ENCODE data around the gene MFSD12.

Gene MFSD12

GRCh38 chr19:3527238-3527910 lies 30.0 kb downstream of the MFSD12 start:
- peaks cover under 1% of the 10 kb centered on the region for H3K4me1 Mint-ChIP-seq
- ATAC-seq (no peak), DNase-seq (no peak)
- H3K27ac Mint-ChIP-seq: peak overlapping the region in 1 of 2 donors; percentile 79
- H3K4me3 Mint-ChIP-seq: no peak overlapping the region
- no peaks in the 10 kb centered on the region for H3K9me3 Mint-ChIP-seq
- H3K27me3 Mint-ChIP-seq: no peaks in the 10 kb centered on the region

GRCh38 chr19:3526507-3527237 lies 30.7 kb downstream of the MFSD12 start:
- peaks cover 5% of the 10 kb centered on the region for H3K4me1 Mint-ChIP-seq
- H3K27ac Mint-ChIP-seq: no peak overlapping the region
- H3K9me3 Mint-ChIP-seq: no peaks in the 10 kb centered on the region
- no peaks in the 10 kb centered on the region for H3K27me3 Mint-ChIP-seq
- no peak overlapping the region for H3K4me3 Mint-ChIP-seq
- DNase-seq: no peak
- ATAC-seq: no peak

GRCh38 chr19:3524904-3525451 lies 32.4 kb downstream of the MFSD12 start:
- Mint-ChIP-seq H3K4me3 (no peak overlapping the region), H3K9me3 (no peaks in the 10 kb centered on the region), H3K27me3 (no peaks in the 10 kb centered on the region), H3K4me1 (peaks cover 14% of the 10 kb centered on the region), H3K27ac (peak overlapping the region in 1 of 2 donors; percentile 81)
- DNase-seq: no peak
- no peak for ATAC-seq

- peak overlapping the region in 1 of 2 donors; percentile 81 for H3K27ac Mint-ChIP-seq
- H3K27me3 Mint-ChIP-seq: no peaks in the 10 kb centered on the region
- H3K4me1 Mint-ChIP-seq: peaks cover 19% of the 10 kb centered on the region
- H3K9me3 Mint-ChIP-seq: no peaks in the 10 kb centered on the region
- DNase-seq (no peak), ATAC-seq (no peak)
- no peak overlapping the region for H3K4me3 Mint-ChIP-seq
These were observed 33.1 kb downstream of the MFSD12 start for GRCh38 chr19:3524078-3524842.

GRCh38 chr19:3523361-3524077 lies 33.9 kb downstream of the MFSD12 start:
- DNase-seq (no peak), ATAC-seq (no peak)
- Mint-ChIP-seq H3K27me3 (no peaks in the 10 kb centered on the region), H3K9me3 (no peaks in the 10 kb centered on the region), H3K4me3 (no peak overlapping the region), H3K4me1 (peaks cover 25% of the 10 kb centered on the region), H3K27ac (no peak overlapping the region)

- ATAC-seq (no peak), DNase-seq (no peak)
- H3K9me3 Mint-ChIP-seq: no peaks in the 10 kb centered on the region
- peaks cover 30% of the 10 kb centered on the region for H3K4me1 Mint-ChIP-seq
- H3K27ac Mint-ChIP-seq: peak overlapping the region in 1 of 2 donors; percentile 42
- no peak overlapping the region for H3K4me3 Mint-ChIP-seq
- H3K27me3 Mint-ChIP-seq: no peaks in the 10 kb centered on the region
These were observed 34.7 kb downstream of the MFSD12 start for GRCh38 chr19:3522421-3523360.

- ATAC-seq: no peak
- H3K27me3 Mint-ChIP-seq: no peaks in the 10 kb centered on the region
These were observed 36.3 kb downstream of the MFSD12 start for GRCh38 chr19:3521104-3521445.

GRCh38 chr19:3520166-3521103 lies 37.0 kb downstream of the MFSD12 start:
- ATAC-seq: no peak
- no peak overlapping the region for H3K4me3 Mint-ChIP-seq
- H3K9me3 Mint-ChIP-seq: no peaks in the 10 kb centered on the region
- H3K27me3 Mint-ChIP-seq: no peaks in the 10 kb centered on the region
- DNase-seq: no peak
- H3K27ac Mint-ChIP-seq: no peak overlapping the region
- H3K4me1 Mint-ChIP-seq: peaks cover 49% of the 10 kb centered on the region

More at GRCh38 chr19:3521104-3521445, 36.3 kb downstream of the MFSD12 start:
- peak overlapping the region in 1 of 2 donors; percentile 48 for H3K27ac Mint-ChIP-seq
- DNase-seq: no peak
- H3K4me3 Mint-ChIP-seq: no peak overlapping the region
- peaks cover 43% of the 10 kb centered on the region for H3K4me1 Mint-ChIP-seq
- H3K9me3 Mint-ChIP-seq: no peaks in the 10 kb centered on the region

GRCh38 chr19:3519126-3519525 lies 38.3 kb downstream of the MFSD12 start:
- H3K4me3 Mint-ChIP-seq: no peak overlapping the region
- H3K9me3 Mint-ChIP-seq: no peaks in the 10 kb centered on the region
- DNase-seq (no peak), ATAC-seq (no peak)
- H3K27me3 Mint-ChIP-seq: no peaks in the 10 kb centered on the region
- no peak overlapping the region for H3K27ac Mint-ChIP-seq
- peaks cover 62% of the 10 kb centered on the region for H3K4me1 Mint-ChIP-seq

- DNase-seq: no peak
- Mint-ChIP-seq H3K27me3 (no peaks in the 10 kb centered on the region), H3K4me1 (peaks cover 67% of the 10 kb centered on the region), H3K27ac (peak overlapping the region in 1 of 2 donors; percentile 42), H3K9me3 (no peaks in the 10 kb centered on the region), H3K4me3 (no peak overlapping the region)
- no peak for ATAC-seq
These were observed 38.7 kb downstream of the MFSD12 start for GRCh38 chr19:3518659-3519058.

- Mint-ChIP-seq H3K4me1 (peaks cover 70% of the 10 kb centered on the region), H3K27ac (peak overlapping the region in 1 of 2 donors; percentile 6), H3K27me3 (no peaks in the 10 kb centered on the region), H3K9me3 (no peaks in the 10 kb centered on the region), H3K4me3 (no peak overlapping the region)
- ATAC-seq (no peak), DNase-seq (no peak)
These were observed 39.1 kb downstream of the MFSD12 start for GRCh38 chr19:3518255-3518654.

- Mint-ChIP-seq H3K4me3 (no peak overlapping the region), H3K9me3 (no peaks in the 10 kb centered on the region), H3K4me1 (peaks cover 71% of the 10 kb centered on the region), H3K27me3 (no peaks in the 10 kb centered on the region), H3K27ac (peak overlapping the region in 1 of 2 donors; percentile 67)
- ATAC-seq (no peak), DNase-seq (no peak)
These were observed 39.7 kb downstream of the MFSD12 start for GRCh38 chr19:3517638-3518037.

- DNase-seq: no peak
- H3K4me3 Mint-ChIP-seq: no peak overlapping the region
- H3K4me1 Mint-ChIP-seq: peaks cover 75% of the 10 kb centered on the region
- ATAC-seq: peak; percentile 55
- peak overlapping the region in 1 of 2 donors; percentile 19 for H3K27ac Mint-ChIP-seq
- no peaks in the 10 kb centered on the region for H3K27me3 Mint-ChIP-seq
- H3K9me3 Mint-ChIP-seq: no peaks in the 10 kb centered on the region
These were observed 40.6 kb downstream of the MFSD12 start for GRCh38 chr19:3516675-3517207.

Measured in stimulated activated naive CD8-positive, alpha-beta T cell treated with anti-CD3 and anti-CD28 coated beads, Interleukin-15, amount 100 ng/mL, for 72 hours (primary cell).